H1 (cell line): ENCODE results near the gene WBP11. TPM values are rescaled to one million over a fixed set of nuclear protein-coding genes. Genes with fewer than 3 reads are reported as not detected.

ENCODE experiments used
- CBX8 ChIP-seq: fragments of 300-800, 300-1000 bp; sonication (generic); IDR thresholded peaks from 2 replicates; pipeline ENCODE4 v1.7.1; 2016; ENCODE audit warnings: low read depth, low read length, borderline replicate concordance
- CHD2 ChIP-seq: IDR thresholded peaks from 2 replicates; pipeline ENCODE4 v1.6.1; 2012; ENCODE audit warnings: low read length, improper control_type of control experiment
- RBBP5 ChIP-seq: IDR thresholded peaks from 2 replicates; pipeline ENCODE4 v1.7.1; 2012; ENCODE audit warnings: low read depth, mild to moderate bottlenecking, inconsistent platforms, low read length, moderate library complexity, borderline replicate concordance
- RFX5 ChIP-seq: IDR thresholded peaks from 2 replicates; pipeline ENCODE4 v1.6.1; 2011; ENCODE audit warnings: low read depth, low read length, improper control_type of control experiment, borderline replicate concordance
- RNF2 ChIP-seq: fragments of 200-900, 300-1000 bp; sonication (generic); IDR thresholded peaks from 2 replicates; pipeline ENCODE4 v1.7.1; 2016; ENCODE audit warnings: borderline replicate concordance, low read depth, mild to moderate bottlenecking, antibody characterized with exemption, low read length; ENCODE audit not compliant: poor library complexity, severe bottlenecking; ENCODE audit errors: missing control alignments
- SRF ChIP-seq: IDR thresholded peaks from 2 replicates; pipeline ENCODE4 v1.6.1; 2011; ENCODE audit warnings: mild to moderate bottlenecking, low read depth, low read length, moderate library complexity
- polyA plus RNA-seq, 7 experiments: library from polyadenylated mRNA; depleted of rRNA in 3 of 7; stranded (reverse) in 5 of 7; unstranded in 2 of 7; fragments of >200 nt in 5 of 7; fragments of 200-250 nt in 2 of 7; gene quantifications; 1 replicate in 5 of 7; 2 replicates in 1 of 7; 4 replicates in 1 of 7; pipeline versions ENCODE4 v1.2.1 to v1.2.3, GENCODE V29; 2011 to 2013; ENCODE audit warnings: missing spikeins in 2 of 7, mixed read lengths in 2 of 7
- total RNA-seq: library from RNA; stranded (reverse); fragmentation: NEBNext Ultra II Directional; extraction: Animal tissue kit (Norgen Biotek cat#: 25700); gene quantifications from 2 replicates; pipeline ENCODE4 v1.2.1, GENCODE V29; 2021
- TF ChIP-seq, protein P1 (sequence below): IDR thresholded peaks from 2 replicates; pipeline ENCODE4 v1.6.1; 2012; ENCODE audit warnings: inconsistent platforms

The WBP11 gene
- total and polyA plus RNA-seq, 2 of the 8 experiments (the other 6 are each of a cell fraction or from before 2014, with no cell fraction given) = 22.1 to 134 TPM

DNA sequence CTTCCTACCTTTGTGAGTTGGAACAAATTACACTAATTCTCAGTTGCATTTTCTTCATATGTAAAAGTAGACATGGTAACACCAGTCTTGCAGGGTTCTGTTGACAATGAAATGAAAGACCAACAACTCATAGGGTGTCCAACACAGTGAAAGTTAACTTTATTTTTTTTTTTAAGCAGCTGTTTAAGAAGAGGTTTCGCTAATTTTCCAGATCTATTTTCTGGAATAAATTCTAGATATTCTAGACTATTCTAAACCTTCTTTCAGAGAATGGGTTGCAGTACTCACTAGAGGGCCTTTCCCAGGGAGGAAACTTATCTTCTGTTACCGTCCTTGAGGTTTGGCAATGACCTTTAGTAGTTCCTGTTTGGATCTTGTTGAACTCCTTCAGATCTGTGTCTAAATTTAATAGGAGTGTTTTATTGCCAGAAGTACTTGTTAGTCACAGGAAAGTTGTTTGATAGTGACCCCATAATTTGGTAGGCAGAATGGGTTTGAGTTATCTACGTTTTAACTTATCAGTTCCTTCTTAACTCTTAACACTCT is 42.8 kb upstream of the WBP11 start (continued):
- TF ChIP-seq, protein P1, sequence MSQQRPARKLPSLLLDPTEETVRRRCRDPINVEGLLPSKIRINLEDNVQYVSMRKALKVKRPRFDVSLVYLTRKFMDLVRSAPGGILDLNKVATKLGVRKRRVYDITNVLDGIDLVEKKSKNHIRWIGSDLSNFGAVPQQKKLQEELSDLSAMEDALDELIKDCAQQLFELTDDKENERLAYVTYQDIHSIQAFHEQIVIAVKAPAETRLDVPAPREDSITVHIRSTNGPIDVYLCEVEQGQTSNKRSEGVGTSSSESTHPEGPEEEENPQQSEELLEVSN = no peak
- no peak for TF ChIP-seq CHD2
- no peak for TF ChIP-seq RBBP5
- no peak for TF ChIP-seq RFX5
- no peak for TF ChIP-seq SRF
- no peak for TF ChIP-seq CBX8
- no peak for TF ChIP-seq RNF2
- TF ChIP-seq, all 59 proteins: peak for 0
